ENCODE results near the gene RAVER2.

Gene RAVER2

DNA sequence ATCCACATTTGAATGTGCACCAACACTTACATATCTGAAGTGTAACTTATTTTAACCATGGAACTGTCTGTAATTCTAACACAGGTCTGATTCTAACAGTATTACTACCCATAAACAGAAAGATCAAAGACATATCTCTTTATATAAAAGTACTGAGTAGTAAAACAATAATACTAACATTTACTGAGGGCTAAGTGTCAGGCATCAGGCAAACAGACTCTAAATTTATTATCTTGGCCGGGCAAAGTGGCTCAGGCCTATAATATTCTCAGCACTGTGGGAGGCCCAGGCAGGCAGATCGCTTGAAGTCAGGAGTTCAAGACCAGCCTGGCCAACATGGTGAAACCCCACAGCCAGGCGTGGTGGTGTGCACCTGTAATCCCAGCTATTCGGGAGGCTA is 135.6 kb downstream of the RAVER2 start:
- no peak for DNase-seq

DNA sequence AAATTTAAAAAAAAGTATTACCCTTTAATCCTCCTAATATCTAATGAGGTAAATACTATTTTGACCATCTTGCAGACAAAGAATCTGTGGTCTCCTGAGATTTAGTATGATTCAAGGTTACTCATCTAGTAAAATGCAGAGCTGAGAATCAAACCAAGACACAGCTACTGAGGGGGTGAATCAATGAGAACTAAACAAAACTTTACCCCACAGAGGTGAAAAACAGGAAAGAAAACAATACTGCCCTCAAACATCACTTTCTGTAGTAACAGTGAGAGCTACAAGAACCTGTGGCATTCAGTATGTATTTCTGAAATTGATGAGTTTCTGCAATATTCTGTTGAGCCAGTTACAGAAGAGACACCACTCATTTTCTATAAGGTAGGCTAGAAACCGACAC is 136.4 kb downstream of the RAVER2 start:
- no peak for DNase-seq
